ENCODE results near the gene UNC5CL.

GRCh38 chr6:41014780-41015179 lies 24.2 kb downstream of the UNC5CL start:
- TF ChIP-seq CTCF (IDR thresholded peaks at IDR 0.05; ENCODE audit: insufficient read depth, low read length), result no peak
- no peak for TF ChIP-seq POLR2AphosphoS5 (IDR thresholded peaks at IDR 0.05; ENCODE audit: low read depth)
- TF ChIP-seq GABPA (IDR thresholded peaks at IDR 0.05; ENCODE audit: low read depth), result no peak
